Astrocyte (in vitro differentiated cells and primary cell): ENCODE data around the gene BBX. TPM values are rescaled to one million over a fixed set of nuclear protein-coding genes. Genes with fewer than 3 reads are reported as not detected.

Experiments used
- DNase-seq: peaks from one replicate; pipeline ENCODE4 v3.0.0-alpha.2; 2010; ENCODE audit warnings: low read depth
- FAIRE-seq: peaks from 2 replicates; lab custom pipeline; 2011; peaks lifted over from hg19 to GRCh38; lab: Jason Lieb, UNC
- H2AFZ ChIP-seq: 2 replicates; pipeline ENCODE4 v1.6.0; 2012; ENCODE audit warnings: low read depth, low read length, inconsistent platforms
- H3K27ac ChIP-seq: 2 replicates; pipeline ENCODE4 v1.5.1; 2011; ENCODE audit warnings: low read depth, low read length, inconsistent platforms
- H3K27me3 ChIP-seq: 2 replicates; pipeline ENCODE4 v1.6.0; 2011; ENCODE audit warnings: low read length, inconsistent platforms; ENCODE audit not compliant: insufficient read depth
- H3K36me3 ChIP-seq: 2 replicates; pipeline ENCODE4 v1.5.1; 2011; ENCODE audit warnings: low read length, inconsistent platforms; ENCODE audit not compliant: insufficient read depth
- H3K4me1 ChIP-seq: 2 replicates; pipeline ENCODE4 v1.5.1; 2011; ENCODE audit warnings: low read length, inconsistent platforms; ENCODE audit not compliant: insufficient read depth
- H3K4me2 ChIP-seq: 2 replicates; pipeline ENCODE4 v1.6.0; 2012; ENCODE audit warnings: low read length, inconsistent platforms
- H3K4me3 ChIP-seq: 2 replicates; pipeline ENCODE4 v1.5.1; 2011; ENCODE audit warnings: low read depth, mild to moderate bottlenecking, low read length, inconsistent platforms; ENCODE audit not compliant: insufficient read depth
- H3K79me2 ChIP-seq: 2 replicates; pipeline ENCODE4 v1.6.0; 2012; ENCODE audit warnings: mild to moderate bottlenecking, low read length, inconsistent platforms; ENCODE audit not compliant: insufficient read depth
- H3K9ac ChIP-seq: 2 replicates; pipeline ENCODE4 v1.6.0; 2012; ENCODE audit warnings: mild to moderate bottlenecking, low read length, inconsistent platforms
- H3K9me3 ChIP-seq: 2 replicates; pipeline ENCODE4 v1.5.1; 2012; ENCODE audit warnings: low read depth, mild to moderate bottlenecking, low read length, inconsistent platforms; ENCODE audit not compliant: insufficient read depth
- H4K20me1 ChIP-seq: 2 replicates; pipeline ENCODE4 v1.6.0; 2012; ENCODE audit warnings: low read length, inconsistent platforms; ENCODE audit not compliant: insufficient read depth
- H3K27ac Mint-ChIP-seq: one replicate; pipeline ENCODE4 v1.8.0; 2021; ENCODE audit warnings: mild to moderate bottlenecking, mixed read lengths; ENCODE audit not compliant: unreplicated experiment
- H3K27me3 Mint-ChIP-seq: one replicate; pipeline ENCODE4 v1.8.0; 2021; ENCODE audit warnings: low read depth, mixed read lengths; ENCODE audit not compliant: unreplicated experiment
- H3K36me3 Mint-ChIP-seq: one replicate; pipeline ENCODE4 v1.8.0; 2021; ENCODE audit warnings: low read depth, mixed read lengths; ENCODE audit not compliant: unreplicated experiment
- H3K4me1 Mint-ChIP-seq: one replicate; pipeline ENCODE4 v1.8.0; 2021; ENCODE audit warnings: low read depth, mixed read lengths; ENCODE audit not compliant: unreplicated experiment
- H3K4me3 Mint-ChIP-seq: one replicate; pipeline ENCODE4 v1.8.0; 2021; ENCODE audit warnings: mild to moderate bottlenecking, moderate library complexity, mixed read lengths; ENCODE audit not compliant: unreplicated experiment
- H3K9me3 Mint-ChIP-seq: one replicate; pipeline ENCODE4 v1.8.0; 2021; ENCODE audit warnings: mild to moderate bottlenecking, mixed read lengths; ENCODE audit not compliant: unreplicated experiment
- EZH2 ChIP-seq: IDR thresholded peaks from 2 replicates; pipeline ENCODE4 v1.6.1; 2012; ENCODE audit warnings: mild to moderate bottlenecking, low read length, inconsistent platforms; ENCODE audit not compliant: insufficient read depth
- total RNA-seq: library from RNA; stranded (reverse); gene quantifications from 2 replicates; pipeline ENCODE4 v1.2.1, GENCODE V29; 2021
- TF ChIP-seq, protein P1 (sequence below): IDR thresholded peaks from 2 replicates; pipeline ENCODE4 v1.5.1; 2011; ENCODE audit warnings: low read depth, mild to moderate bottlenecking, inconsistent platforms, low read length, moderate library complexity; ENCODE audit not compliant: insufficient read depth

Gene BBX
- total RNA-seq, 1 donor from 2014 or later: 91.6 TPM

DNA sequence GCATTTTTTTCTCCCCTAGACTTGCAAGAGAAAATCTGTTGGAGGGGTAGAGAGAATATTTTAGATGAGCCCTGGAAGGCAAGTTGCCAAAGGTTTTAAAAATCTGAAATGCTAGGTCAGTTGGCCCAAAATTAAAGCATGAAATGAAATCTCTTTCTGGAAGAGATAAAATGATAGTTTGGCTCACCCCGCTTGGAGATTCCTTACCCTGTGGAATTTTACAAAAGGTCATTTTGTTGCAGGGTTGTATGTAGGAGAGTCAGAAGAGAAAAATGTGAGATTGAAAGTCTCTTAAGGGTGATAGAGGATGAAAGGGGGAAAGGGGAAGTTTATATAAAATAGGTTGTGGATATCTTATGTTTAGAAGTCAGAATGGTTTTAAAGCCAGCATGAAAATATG, 290.3 kb downstream of the BBX start:
- Histone ChIP-seq H3K4me2 (no peak overlapping the region), H3K4me3 (no peak overlapping the region), H3K27ac (no peak overlapping the region), H3K4me1 (peaks cover 5% of the 10 kb centered on the region), H3K9me3 (no peaks in the 10 kb centered on the region), H3K9ac (no peak overlapping the region), H3K27me3 (no peaks in the 10 kb centered on the region), H3K36me3 (no peaks in the 10 kb centered on the region), H2AFZ (no peak overlapping the region), H4K20me1 (no peaks in the 10 kb centered on the region), H3K79me2 (no peaks in the 10 kb centered on the region)
- Mint-ChIP-seq H3K4me3 (no peak overlapping the region), H3K27me3 (no peaks in the 10 kb centered on the region), H3K9me3 (no peaks in the 10 kb centered on the region), H3K27ac (no peak overlapping the region), H3K4me1 (peaks cover 32% of the 10 kb centered on the region), H3K36me3 (peaks cover 5% of the 10 kb centered on the region)
- peak; percentile 45 for DNase-seq
- no peak for FAIRE-seq
- TF ChIP-seq, protein P1, sequence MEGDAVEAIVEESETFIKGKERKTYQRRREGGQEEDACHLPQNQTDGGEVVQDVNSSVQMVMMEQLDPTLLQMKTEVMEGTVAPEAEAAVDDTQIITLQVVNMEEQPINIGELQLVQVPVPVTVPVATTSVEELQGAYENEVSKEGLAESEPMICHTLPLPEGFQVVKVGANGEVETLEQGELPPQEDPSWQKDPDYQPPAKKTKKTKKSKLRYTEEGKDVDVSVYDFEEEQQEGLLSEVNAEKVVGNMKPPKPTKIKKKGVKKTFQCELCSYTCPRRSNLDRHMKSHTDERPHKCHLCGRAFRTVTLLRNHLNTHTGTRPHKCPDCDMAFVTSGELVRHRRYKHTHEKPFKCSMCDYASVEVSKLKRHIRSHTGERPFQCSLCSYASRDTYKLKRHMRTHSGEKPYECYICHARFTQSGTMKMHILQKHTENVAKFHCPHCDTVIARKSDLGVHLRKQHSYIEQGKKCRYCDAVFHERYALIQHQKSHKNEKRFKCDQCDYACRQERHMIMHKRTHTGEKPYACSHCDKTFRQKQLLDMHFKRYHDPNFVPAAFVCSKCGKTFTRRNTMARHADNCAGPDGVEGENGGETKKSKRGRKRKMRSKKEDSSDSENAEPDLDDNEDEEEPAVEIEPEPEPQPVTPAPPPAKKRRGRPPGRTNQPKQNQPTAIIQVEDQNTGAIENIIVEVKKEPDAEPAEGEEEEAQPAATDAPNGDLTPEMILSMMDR: no peak
- TF ChIP-seq EZH2: no peak

GRCh38 chr3:107816107-107816506, 293.3 kb downstream of the BBX start:
- TF ChIP-seq EZH2: no peak
- TF ChIP-seq, protein P1: no peak

DNA sequence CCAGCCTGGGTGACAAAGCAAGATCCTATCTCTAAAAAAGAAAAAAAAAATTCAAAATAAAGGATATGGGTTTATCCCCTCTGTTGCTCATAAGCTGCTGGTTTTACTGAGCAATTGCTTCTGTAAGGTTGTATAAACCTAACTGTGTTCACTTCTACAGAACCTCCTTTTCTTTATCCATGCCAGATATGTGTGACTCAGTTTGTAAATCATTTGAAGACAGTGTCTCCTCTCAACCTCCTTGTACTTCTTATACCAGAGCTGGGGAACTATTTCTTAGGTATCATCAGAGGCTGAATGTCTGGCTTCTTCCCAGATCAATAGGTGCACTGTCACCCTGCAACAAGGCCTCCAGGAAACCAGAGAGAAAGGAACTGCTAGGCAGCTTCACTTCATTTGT, 294.3 kb downstream of the BBX start:
- Histone ChIP-seq H3K79me2 (no peaks in the 10 kb centered on the region), H3K4me2 (no peak overlapping the region), H4K20me1 (no peaks in the 10 kb centered on the region), H2AFZ (no peak overlapping the region), H3K27ac (no peak overlapping the region), H3K36me3 (no peaks in the 10 kb centered on the region), H3K27me3 (no peaks in the 10 kb centered on the region), H3K9me3 (no peaks in the 10 kb centered on the region), H3K4me3 (no peak overlapping the region), H3K4me1 (no peaks in the 10 kb centered on the region), H3K9ac (no peak overlapping the region)
- no peaks in the 10 kb centered on the region for H3K36me3 Mint-ChIP-seq
- TF ChIP-seq, protein P1: no peak
- no peak for TF ChIP-seq EZH2
- no peak overlapping the region for H3K27ac Mint-ChIP-seq
- no peaks in the 10 kb centered on the region for H3K9me3 Mint-ChIP-seq
- no peak for DNase-seq
- no peak overlapping the region for H3K4me3 Mint-ChIP-seq
- H3K27me3 Mint-ChIP-seq: no peaks in the 10 kb centered on the region
- H3K4me1 Mint-ChIP-seq: peaks cover 20% of the 10 kb centered on the region
- no peak for FAIRE-seq

More at GRCh38 chr3:107816107-107816506, 293.3 kb downstream of the BBX start:
- Histone ChIP-seq H3K9ac (no peak overlapping the region), H3K27ac (no peak overlapping the region), H4K20me1 (no peaks in the 10 kb centered on the region), H3K9me3 (no peaks in the 10 kb centered on the region), H3K27me3 (no peaks in the 10 kb centered on the region), H3K4me1 (no peaks in the 10 kb centered on the region), H3K4me2 (no peak overlapping the region), H3K36me3 (no peaks in the 10 kb centered on the region), H3K4me3 (no peak overlapping the region), H2AFZ (no peak overlapping the region), H3K79me2 (no peaks in the 10 kb centered on the region)
- DNase-seq (no peak), FAIRE-seq (peak; percentile 56)
- H3K27me3 Mint-ChIP-seq: no peaks in the 10 kb centered on the region
- peaks cover 24% of the 10 kb centered on the region for H3K4me1 Mint-ChIP-seq
- no peak overlapping the region for H3K4me3 Mint-ChIP-seq
- H3K36me3 Mint-ChIP-seq: no peaks in the 10 kb centered on the region
- no peak overlapping the region for H3K27ac Mint-ChIP-seq
- H3K9me3 Mint-ChIP-seq: no peaks in the 10 kb centered on the region
